Colon (tissue), 2 donors: ENCODE data around the gene ASB7.
"Not testable (repeated sequence)": the region's sequence is repeated elsewhere in the genome, so short reads cannot be mapped to it uniquely, and the experiment has no call there.

Experiments
- FAIRE-seq: peaks from 2 replicates; lab custom pipeline; 2012; peaks lifted over from hg19 to GRCh38; lab: Jason Lieb, UNC
- donor health status: control.
- donor health status: control.

ASB7 gene, protein sequence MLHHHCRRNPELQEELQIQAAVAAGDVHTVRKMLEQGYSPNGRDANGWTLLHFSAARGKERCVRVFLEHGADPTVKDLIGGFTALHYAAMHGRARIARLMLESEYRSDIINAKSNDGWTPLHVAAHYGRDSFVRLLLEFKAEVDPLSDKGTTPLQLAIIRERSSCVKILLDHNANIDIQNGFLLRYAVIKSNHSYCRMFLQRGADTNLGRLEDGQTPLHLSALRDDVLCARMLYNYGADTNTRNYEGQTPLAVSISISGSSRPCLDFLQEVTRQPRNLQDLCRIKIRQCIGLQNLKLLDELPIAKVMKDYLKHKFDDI

DNA sequence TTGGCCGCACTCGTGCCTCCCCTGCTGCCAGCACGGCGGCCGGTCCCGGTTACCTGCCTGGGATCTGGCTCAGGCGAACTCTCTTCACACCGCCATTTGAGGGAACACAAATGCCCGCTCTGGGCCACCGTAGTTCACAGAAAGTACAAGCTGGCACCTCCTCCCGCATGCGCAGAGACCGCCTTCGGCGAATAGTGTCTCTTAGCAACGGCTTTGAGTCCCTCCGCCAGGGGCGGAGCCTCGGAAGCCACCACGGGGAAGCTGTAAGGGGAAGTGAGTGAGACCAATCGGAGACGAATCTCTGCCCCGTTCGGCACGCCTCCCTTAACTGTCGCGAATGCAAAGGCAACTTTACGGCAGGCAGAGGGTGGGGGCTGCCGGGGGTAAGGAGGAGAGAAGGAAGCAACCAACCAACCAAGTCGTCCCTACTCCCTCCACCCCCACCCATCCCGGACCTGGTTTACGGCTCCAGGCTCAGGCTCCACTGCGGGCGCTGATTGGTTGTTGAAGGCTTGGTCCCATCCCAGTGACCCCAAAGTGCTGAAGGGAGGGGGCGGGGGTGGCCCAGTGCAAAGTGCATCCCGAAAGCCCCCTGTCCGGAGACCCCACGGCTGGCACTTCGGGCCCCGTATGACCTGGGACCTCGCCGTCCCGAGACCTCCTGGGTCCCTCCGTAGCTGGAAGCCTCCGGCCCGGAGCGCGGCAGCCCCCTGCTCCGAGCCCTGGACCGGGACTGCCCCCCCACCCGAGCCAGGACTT is at the start of gene ASB7, which contains the start of gene LINS1:
Gene ASB7, plus strand, starts transcription at position 526 of the 759 bp plus-strand sequence. CDS start 9,628 bp downstream, outside the sequence.
Gene LINS1, minus strand, starts transcription at position 121 of the 759 bp plus-strand sequence. CDS start 21,342 bp downstream, outside the sequence.
- peak; percentile 68 for FAIRE-seq

DNA sequence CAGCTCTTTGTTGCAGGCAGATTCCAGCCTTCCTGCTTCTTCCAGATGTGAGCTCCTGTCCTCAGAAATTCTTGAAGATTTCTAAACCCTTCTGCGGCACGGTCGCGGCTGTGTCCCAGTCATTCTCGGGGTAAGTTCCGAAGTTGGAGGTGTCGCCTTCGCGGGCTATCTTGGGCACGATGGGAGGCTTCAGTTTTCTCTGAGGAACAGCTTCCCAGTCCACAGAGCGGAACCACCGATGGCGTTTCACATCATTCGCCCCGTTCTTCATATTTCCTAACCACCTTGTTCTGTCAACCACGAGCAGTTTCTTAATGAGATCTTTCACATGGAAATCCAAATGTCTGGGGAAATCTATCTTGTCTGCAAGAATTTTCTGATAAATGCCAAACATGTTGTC is 48.9 kb upstream of the ASB7 start:
- no peak for FAIRE-seq

DNA sequence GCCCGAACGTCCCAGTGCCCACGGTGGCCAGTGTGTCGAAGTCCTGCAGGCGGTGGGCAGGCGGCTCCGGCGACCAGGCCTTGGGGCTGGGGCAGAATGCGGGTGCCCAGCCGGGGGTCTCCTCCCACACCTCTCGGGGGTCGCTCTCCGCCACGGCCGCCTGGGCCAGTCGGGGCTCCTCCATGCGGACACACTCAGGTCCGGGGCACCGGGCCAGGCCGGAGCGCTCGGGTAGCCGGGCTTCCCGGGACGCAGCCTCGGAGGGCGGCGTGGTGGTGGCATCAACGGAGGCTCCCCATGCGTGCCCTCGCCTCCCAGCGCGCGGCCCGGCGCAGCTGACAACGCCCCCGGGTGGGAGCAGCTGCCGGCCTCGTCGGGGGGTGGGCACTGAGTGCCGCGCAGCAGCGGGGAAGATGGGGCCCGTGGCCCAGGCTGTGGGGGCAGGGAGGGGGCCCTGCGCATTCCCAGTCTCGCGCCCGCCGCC is 43.6 kb upstream of the ASB7 start:
- no peak for FAIRE-seq

DNA sequence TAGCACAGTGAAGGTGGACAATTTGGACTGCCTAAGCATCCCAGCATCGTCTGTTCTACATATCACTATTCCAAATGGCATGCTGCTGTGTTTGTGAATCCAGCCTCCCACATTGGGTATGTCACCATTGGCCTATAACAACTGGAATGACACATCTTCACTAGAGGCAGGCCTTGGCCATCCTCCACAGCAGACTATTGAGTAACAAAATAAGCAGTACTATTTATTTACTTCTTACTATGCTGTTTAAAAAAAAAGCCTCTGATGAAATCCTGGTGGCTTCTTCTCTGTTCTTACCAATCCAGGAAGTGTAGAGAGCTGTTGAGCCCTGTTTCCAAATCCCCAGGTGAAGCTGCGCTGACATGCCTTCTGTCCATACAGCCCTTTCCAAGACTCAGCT is 43.1 kb upstream of the ASB7 start:
- FAIRE-seq, result no peak

DNA sequence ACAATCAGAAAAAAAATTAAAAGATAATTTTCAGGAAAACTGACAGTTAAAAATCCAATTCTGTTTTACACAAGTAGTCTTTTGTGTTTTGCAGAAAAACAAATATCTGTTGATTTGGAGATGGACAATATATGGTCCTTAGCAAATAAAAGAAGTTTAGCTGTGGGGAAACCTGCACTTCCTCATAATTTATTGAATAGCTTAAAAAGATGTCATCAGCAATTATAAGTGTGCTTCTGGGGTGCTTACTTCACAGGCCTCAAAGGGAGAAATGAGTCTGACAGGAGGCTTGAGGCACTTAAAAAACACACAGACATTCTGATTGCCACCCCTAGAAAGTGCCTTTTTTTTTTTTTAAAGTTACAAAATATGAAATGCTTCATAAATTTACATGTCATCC is 42.1 kb upstream of the ASB7 start:
- FAIRE-seq, result no peak

DNA sequence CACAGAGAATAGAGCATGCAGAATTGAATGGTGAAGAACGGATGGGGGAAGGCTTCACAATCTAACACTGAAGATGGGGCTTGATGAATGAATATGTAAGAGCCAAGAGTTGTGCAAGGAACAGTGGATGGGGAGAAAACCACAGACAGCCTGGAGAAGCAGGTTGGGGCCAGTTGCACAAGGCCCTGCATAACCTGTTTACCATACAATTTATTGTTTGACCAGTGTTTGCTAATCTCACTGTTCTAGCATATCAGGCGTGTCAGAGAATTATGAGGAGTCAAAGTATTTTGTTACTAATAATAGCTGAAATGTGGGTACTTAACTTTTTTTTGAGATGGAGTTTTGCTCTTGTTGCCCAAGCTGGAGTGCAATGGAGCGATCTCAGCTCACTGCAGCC is 36.8 kb upstream of the ASB7 start:
- no peak for FAIRE-seq

DNA sequence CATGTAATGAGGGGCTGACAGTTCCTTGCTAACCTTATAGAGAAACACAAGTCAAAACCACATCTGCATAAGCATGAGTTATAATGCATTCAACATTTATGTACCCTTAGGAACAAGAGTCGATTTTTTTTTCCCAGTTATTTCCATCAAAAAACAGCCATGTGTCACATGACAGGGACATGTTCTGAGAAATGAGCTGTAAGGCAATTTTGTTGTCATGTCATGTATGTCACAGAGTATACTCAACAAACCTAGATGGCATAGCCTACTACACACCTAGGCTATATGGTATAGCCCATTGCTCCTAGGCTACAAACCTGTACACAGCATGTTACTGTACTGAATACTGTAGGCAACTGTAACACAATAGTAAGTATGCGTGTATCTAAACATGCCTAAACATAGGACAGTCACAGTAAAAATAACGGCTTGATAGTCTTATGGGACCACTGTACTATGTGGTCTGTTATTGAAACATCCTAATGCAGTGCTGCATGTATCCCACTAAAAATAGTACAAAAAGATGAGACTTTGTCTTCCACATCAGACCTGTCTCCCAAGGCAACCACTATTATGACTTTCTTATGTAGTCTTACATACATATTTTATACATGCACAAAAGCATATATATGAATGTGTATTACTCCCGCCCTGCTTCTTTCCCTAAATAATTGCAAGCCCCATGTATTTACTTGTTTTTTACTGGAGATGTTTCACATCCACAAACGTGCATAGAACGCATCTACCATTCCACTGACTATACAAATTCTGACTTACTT is 35.4 kb upstream of the ASB7 start:
- FAIRE-seq, result no peak

DNA sequence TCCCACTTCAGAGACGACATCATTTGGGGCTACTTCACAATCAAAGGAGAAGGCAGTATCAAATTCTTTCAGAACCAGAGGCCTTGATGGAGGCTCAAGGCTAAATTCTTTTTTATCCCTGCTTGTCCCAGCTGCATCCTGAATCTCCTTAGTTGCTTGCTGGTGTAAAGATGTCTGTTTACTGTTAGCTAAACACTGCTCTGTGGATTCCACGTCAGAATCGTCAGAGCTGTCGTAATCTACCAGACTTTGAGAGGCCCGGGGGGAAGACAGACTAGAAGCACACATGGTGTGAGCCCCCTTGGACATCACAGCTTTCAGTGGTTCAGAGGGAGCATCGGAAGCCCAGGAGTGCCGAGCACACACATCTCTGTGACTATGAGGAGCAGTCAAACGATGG is 33.0 kb upstream of the ASB7 start:
- FAIRE-seq, result no peak

DNA sequence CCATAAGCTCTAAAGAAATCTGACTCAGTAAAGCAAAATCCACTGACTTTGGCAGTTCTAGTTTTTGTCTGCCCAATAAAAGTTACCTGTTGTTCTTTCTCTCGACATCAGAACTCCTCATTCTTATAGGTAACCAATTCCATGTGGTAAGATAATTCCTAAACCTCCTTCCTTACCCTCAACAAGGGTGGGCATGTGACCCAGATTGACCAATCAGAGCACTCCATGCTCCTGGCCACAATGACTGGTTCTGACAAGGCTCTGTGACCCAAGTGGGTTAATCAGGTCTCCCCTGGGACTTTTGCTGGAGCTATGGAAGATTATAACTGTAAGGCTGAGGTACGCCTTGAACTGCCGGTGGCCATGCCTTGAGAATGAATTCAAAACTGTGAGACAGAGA is 32.1 kb upstream of the ASB7 start:
- FAIRE-seq, result no peak

DNA sequence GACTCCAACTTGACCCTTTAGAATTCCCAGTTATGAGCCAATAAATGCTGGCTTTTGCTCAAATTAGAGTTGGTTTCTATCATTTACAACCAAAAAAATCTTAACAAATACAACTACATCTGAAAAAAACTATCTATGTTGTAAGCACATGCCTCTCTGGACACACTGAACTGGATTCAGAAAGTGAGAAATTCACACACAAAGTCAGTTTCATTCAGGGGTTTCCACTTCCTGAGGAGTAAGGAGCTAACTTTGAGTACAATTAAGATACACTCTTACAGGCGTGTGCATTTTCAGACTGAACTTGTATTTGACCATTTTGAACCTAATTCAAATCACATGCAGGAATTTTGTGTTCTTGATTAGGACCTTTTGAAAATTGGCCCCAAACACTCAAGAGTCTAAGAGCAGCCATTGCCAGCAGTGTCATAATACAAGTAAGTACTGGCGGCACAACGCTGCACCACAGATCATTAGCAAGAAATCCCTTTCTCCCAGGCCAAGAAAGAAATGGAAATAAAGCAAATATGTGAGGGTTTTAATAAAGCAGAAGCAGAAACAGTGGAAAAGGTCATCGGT is 31.6 kb upstream of the ASB7 start:
- FAIRE-seq, result no peak

DNA sequence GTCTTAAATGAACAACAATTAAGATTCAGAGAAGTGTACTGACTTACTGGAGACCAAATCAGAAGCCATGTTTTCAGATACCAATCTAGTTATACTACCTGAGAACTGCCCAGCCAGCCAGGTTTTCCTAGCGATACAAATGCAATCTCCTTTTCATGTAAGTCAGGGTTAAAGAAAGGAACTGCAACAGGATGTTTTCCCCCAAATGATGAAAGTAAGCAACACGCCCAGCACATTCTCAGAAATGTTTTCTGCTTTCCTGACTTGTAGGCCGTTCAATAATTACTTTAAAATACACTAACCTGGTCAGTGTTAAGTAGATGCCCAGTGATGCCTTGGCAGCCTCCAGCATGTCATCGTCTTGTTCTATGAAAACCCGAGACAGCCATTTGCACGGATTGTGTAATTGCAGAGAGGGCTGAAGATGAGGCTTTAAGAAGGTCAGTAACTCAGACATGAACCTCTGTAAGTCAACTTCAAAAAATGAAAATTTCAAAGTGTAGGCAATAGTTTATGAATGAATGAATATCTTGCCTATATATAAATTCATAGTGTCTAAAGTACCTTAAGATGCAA is 30.7 kb upstream of the ASB7 start:
- no peak for FAIRE-seq

DNA sequence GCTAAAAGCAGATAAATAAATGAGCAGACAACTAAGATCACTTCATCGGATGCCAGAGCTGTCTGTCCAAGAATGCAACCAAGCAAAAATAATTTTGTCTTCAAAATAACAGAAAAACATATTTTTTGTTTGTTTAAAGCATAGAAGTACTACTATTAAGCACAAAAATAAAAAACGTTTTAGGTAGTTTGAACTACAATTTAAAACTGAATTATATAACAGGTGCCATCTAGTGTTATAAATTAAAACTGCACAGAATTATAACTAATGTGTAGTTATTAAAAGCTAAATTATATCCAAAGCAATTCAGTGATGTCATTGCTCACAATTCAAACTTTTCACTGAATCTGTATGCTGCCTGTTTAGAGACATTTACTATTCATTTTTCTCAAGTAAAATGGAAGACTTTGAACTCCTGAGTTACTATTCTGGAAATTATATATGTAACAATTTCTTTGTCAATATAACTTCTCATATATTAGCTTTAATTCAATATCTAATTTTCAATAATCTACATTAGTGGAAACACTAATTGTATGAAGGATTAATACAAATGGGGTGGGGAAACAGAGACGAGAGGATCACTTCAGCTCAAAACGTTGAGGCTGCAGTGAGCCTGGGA is 29.9 kb upstream of the ASB7 start:
- FAIRE-seq, result no peak

DNA sequence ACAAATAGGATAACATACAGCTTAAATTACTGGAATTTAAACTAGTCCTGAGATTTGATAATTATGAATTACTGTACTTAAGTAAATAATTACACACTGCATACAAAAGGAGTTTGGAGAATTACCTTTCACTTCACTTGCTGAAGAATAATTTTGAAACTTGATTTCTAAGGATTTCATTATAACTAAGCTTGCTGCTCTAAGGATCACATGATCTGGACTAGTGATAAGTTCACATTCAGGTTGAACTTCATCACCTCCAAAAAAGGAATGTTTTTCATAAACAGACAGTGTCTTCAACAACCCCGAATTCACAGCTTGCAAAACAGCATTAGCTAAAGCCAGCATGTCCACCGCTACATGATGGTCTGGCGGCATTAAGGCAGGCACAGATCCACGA is 28.9 kb upstream of the ASB7 start:
- FAIRE-seq, result no peak

DNA sequence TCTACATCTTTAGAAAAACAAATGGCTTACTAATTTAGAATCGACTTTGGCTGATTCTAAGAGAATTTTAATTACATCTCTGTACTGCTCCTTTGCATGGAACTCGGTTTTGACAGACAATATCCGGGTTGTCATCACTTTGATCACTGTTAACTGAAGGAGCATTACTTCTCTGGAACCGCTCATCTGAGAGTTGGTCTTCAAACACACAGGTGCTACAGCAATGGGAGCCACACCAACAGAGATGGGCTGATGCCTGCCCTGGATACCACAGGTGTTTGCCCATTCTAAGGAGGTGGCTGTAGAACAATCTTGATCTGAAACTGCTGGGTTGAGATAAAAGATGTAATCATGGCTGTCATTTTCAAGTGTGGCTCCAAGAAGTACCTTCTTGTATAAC is 22.0 kb upstream of the ASB7 start:
- no peak for FAIRE-seq

DNA sequence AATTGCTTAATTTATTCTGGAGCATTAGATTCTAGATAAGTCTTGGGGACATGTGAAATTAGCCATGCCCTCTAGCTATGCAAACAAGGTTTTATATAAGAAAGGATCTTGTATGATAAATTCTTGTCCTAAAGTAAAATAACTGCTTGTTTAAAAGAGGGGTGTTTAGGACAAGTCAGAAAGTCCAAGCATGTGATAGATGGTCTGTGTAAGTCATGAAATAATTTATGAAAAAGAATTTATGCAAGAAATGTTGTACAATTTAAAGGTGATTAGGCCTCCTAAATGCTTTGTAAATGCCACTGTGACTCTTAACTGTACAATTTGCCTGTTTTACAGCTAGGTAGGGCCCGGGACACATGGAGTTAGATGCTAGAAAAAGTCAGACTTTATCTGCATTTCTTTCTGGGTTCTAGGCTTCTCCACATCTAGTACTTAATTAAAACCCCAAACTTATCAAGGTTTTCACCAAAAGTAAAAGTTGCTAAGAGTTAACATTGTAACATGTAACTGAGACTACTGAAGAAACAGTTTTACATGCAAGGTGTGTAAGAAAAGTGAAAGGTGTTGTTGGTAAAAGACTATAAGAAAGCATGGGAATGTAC is 13.6 kb upstream of the ASB7 start:
- FAIRE-seq, result no peak

DNA sequence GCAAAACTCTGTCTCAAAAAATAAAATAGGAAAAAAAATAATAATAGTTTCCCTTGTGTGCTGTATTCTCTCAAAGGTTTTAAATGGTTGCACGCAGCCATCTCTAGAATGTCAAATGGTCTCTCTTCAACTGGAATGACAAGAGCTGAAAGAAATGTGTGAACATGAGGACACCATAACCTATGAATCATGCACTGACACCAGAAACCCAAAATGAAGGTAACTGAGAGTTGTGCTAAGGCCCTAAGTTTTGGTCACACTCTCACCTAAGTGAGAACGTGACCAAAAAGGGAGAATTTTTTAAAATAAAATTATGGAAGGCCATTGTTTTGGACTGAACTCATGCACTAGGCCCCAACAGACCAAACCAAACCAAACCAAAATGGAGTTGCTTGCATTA is 11.2 kb upstream of the ASB7 start:
- not testable (repeated sequence) for FAIRE-seq

DNA sequence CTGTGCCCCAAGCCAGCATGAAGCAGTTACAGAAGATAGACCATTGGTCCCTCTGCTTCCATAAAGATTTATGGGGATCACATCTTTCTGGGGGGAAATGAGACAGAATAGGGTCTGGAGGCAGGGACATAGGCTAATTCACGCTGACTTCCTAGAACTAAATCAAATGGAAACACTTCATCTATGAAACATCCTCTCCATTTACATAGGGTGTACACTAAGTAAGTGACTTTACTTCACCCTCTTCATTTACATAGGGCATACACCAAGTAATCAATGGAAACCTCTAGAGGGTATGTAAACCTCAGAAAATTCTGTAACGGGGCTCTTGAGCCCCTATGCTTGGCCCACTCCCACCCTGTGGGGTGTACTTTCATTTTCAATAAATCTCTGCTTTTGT is 10.6 kb upstream of the ASB7 start:
- no peak for FAIRE-seq

DNA sequence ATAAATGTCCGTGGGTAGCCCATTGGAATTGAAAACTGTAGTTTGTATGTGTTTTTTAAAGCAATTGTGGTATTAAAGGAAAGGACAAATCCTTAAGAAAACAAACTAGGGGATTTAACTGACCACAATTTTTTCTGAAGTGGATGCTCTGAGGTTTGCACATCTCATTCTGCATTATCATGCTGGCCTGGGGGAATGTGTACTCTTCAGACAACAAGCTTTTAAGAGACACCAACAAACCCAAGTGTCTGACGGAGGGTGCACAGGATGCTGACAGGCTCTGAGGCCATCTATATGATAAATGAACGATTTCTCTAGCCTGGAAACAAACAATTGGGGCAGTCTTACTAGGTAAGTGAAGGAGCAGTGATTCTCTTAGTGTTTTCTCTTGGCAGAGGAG is 9.5 kb upstream of the ASB7 start:
- FAIRE-seq, result no peak

DNA sequence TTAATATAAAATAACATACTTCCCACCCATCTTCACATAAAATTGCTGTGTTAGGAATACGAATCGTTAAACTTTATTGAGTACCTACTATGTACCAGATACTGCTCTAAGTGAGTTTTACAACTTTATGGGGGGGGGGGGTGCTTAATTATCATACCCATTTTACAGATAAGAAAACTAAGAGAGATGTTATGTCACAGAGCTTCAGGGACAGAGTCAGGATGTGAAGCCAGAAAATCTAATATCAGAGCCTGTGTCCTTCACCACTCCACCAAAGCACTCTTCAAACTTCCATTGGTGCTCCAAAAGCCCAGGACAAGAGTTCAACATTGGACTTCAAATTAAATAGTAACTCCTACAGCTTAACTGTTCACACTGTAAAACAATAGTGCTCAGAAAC is 9.0 kb upstream of the ASB7 start:
- FAIRE-seq, result no peak

DNA sequence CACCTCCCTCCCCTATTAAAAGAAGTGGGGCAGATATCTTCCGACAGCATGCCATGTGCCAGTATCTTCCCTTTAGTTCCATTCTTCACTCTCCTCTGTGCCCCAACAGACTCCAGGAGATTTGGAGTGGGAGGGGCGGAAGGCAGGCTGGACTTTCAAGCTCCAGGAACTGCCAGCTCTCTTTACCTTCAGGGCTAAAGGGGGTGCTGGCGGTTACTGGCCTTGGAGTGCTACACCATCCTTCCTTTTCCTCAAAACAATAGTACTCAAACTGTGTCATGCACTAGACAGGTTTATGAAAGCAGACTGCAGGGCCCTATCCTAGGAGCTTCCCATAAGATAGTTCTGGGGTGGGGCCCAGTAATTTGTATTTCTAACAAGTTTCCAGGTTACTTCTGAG is 6.4 kb upstream of the ASB7 start:
- FAIRE-seq, result no peak

DNA sequence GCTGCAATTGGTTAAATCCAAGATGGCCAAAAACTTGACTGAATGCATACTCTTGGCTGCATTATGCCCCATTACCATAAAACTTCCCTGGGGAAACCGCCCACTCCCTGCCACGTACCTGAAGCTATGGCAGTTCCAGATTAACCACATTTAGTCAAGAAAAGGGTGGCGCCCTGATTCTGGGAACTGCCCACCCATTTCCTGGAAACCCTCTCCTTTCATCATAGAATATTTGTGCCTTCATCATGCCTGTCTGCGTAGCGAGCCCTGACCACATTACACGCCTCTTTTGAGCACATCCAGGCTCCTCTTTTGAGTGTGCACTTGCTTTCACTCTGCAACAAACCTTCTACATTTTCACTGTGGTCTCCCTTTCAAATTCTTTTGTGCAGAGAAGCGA is 5.6 kb upstream of the ASB7 start:
- no peak for FAIRE-seq
